Cardiac fibroblast (primary cell): ENCODE data around the gene CHST13.

Experiments
- DNase-seq, 2 donors: peaks; one replicate each; pipeline versions ENCODE4 v3.0.0 to v3.0.0-alpha.2; 2010; ENCODE audit warnings: low read depth in 2 of 2
- H3K4me3 ChIP-seq, 2 donors: replicated peaks in 1 of 2; 1 replicate in 1 of 2; 2 replicates in 1 of 2; pipeline ENCODE4 v1.5.1; 2011; ENCODE audit warnings: low read depth in 2 of 2, low read length in 2 of 2, mild to moderate bottlenecking in 2 of 2, moderate library complexity in 1 of 2
- CTCF ChIP-seq: IDR thresholded peaks from one replicate; pipeline ENCODE4 v1.5.1; 2011; ENCODE audit warnings: low read depth, mild to moderate bottlenecking, low read length, inconsistent platforms

CHST13 gene

GRCh38 chr3:126549861-126550487, 26.0 kb downstream of the CHST13 start:
- TF ChIP-seq CTCF, result no peak
- no peak overlapping the region for H3K4me3 ChIP-seq

GRCh38 chr3:126550488-126551051, 26.6 kb downstream of the CHST13 start:
- H3K4me3 ChIP-seq, result no peak overlapping the region
- no peak for DNase-seq
- TF ChIP-seq CTCF, result no peak

More at GRCh38 chr3:126549861-126550487, 26.0 kb downstream of the CHST13 start:
- no peak for DNase-seq

- TF ChIP-seq CTCF, result no peak
- DNase-seq, result no peak
- no peak overlapping the region for H3K4me3 ChIP-seq
These were observed 27.3 kb downstream of the CHST13 start for GRCh38 chr3:126551121-126551838.

GRCh38 chr3:126551839-126552687, 28.1 kb downstream of the CHST13 start:
- no peak for TF ChIP-seq CTCF
- DNase-seq, result no peak
- no peak overlapping the region for H3K4me3 ChIP-seq

GRCh38 chr3:126552688-126553283, 28.8 kb downstream of the CHST13 start:
- DNase-seq, result no peak
- H3K4me3 ChIP-seq, result no peak overlapping the region
- no peak for TF ChIP-seq CTCF
